NCI-H2227 treated with DMSO at 0.1 percent for 48 hours (cell line): ENCODE results near the gene YY2.
"Not testable (repeated sequence)": the region's sequence is repeated elsewhere in the genome, so short reads cannot be mapped to it uniquely, and the experiment has no call there.

Experiments
- DNase-seq: peaks from one replicate; lab custom pipeline; 2025; lab: John Stamatoyannopoulos, UW

YY2 gene

GRCh38 chrX:21874182-21874581, 18.4 kb downstream of the YY2 start:
- not testable (repeated sequence) for DNase-seq

GRCh38 chrX:21875013-21875412, 19.2 kb downstream of the YY2 start:
- no peak for DNase-seq

- DNase-seq = no peak
Observed at GRCh38 chrX:21881881-21882574, 26.2 kb downstream of the YY2 start.

DNA sequence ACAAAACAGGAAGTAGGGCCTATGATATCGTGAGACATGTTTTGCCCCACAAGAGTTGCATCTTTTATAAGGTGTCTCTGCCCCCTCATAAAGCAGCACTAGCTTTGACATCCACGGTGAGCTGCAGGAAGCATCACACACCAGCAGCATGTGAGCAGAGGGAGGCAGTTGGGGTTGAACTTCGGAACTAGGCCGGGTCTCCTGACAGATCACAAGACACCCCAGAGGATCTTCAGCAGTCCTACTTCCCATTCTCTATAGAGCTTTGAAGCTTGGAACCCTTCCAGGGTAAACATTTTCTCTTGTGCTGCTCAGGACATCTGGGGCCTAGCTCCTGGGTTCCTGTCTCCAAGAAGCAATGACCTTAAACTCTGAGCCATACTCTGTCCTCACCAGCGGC, 27.5 kb downstream of the YY2 start:
- DNase-seq = no peak

GRCh38 chrX:21885568-21885967, 29.8 kb downstream of the YY2 start:
- DNase-seq = no peak

- no peak for DNase-seq
Observed at GRCh38 chrX:21905313-21905712, 49.5 kb downstream of the YY2 start.

DNA sequence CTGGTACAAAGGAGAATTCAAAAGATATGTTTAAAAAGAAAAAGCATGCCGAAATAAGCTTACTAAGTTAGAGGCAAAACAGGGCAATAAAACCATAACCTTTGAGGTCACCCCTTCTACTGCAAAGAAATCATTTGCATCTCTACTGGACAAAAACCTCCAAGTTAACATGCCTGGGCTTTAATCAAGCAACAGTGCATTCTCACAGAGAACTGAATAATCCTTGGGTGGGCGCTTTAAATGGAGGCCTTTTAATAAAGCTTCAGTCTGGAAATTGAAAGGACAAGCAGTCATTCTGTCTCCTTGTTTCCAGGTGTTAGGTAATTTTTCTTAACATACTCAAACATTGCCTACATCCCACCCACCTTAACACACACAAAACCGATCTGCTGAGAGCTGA, 50.2 kb downstream of the YY2 start:
- no peak for DNase-seq

DNA sequence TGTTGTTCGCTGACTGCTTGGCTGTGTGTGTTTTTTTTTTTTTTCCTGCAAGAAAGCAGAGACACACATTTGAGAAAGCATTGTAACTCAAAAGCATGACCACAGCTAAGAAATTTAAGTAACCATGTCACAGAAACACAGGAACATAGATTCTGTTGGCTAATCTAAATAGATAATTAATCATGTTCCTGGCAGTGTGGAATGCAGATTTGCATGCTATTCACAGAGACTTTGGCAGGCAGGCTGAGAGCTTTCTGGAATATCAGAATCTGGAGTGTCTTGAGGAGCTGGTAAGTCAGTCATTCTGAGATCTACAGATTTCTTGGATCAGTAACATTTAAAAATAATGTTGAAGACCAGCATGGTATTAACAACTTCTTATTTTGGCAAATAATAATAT, 51.5 kb downstream of the YY2 start:
- no peak for DNase-seq
